Measurements from ENCODE around the gene HJV. TPM values are rescaled to one million over a fixed set of nuclear protein-coding genes. Genes with fewer than 3 reads are reported as not detected.
A peak's percentile ranks its signal among the peaks of the same experiment; 100 is the strongest.

HJV gene
- total RNA-seq, 4 donors from 2014 or later: not detected

- no peaks in the 10 kb centered on the region for H3K9me3 ChIP-seq
- TF ChIP-seq CTCF (IDR thresholded peaks at IDR 0.05) (no peak), EP300 (IDR thresholded peaks at IDR 0.05) (no peak), POLR2A (IDR thresholded peaks at IDR 0.05; ENCODE audit: low read depth) (no peak), POLR2AphosphoS5 (IDR thresholded peaks at IDR 0.05) (peak in 1 of 2 donors; percentile 63)
- peak overlapping the region; percentile 70 to 85 (median 80) for H3K4me3 ChIP-seq
Measured at GRCh38 chr1:145991735-145992412, 29.7 kb downstream of the HJV start.

GRCh38 chr1:145990249-145990855 is 31.2 kb downstream of the HJV start:
- Histone ChIP-seq H3K4me3 (peak overlapping the region in 2 of 4 donors; percentile 81 to 85), H3K9me3 (no peaks in the 10 kb centered on the region), H3K4me1 (peaks cover 29 to 65% (median 46%) of the 10 kb centered on the region in 4 donors), H3K27me3 (no peaks in the 10 kb centered on the region), H3K27ac (replicated peaks in 1 of 4) (peak overlapping the region; percentile 94 to 96 (median 96)), H3K36me3 (peaks cover 30 to 34% (median 32%) of the 10 kb centered on the region in 4 donors)
- 84% methylated on average over 7 of the region's 7 CpGs for WGBS
- TF ChIP-seq POLR2A (IDR thresholded peaks at IDR 0.05; ENCODE audit: low read depth): peak; percentile 10
- TF ChIP-seq POLR2AphosphoS5 (IDR thresholded peaks at IDR 0.05): peak in 1 of 2 donors; percentile 56
- TF ChIP-seq EP300 (IDR thresholded peaks at IDR 0.05): no peak
- peak in 1 of 3 experiments; percentile 4 for TF ChIP-seq CTCF (IDR thresholded peaks at IDR 0.05)
- intact Hi-C loops (cut with DNase I): no loop called here
- DNase-seq (ENCODE audit: extremely low spot score): no peak

More at GRCh38 chr1:145991735-145992412, 29.7 kb downstream of the HJV start:
- peaks cover 16 to 49% (median 31%) of the 10 kb centered on the region in 4 donors for H3K4me1 ChIP-seq
- no peak for DNase-seq (ENCODE audit: extremely low spot score)
- no peaks in the 10 kb centered on the region for H3K27me3 ChIP-seq
- H3K36me3 ChIP-seq: peaks cover 31 to 43% (median 36%) of the 10 kb centered on the region in 4 donors
- intact Hi-C loops (cut with DNase I): no loop called here
- 54% methylated on average over 10 of the region's 10 CpGs for WGBS
- peak overlapping the region; percentile 94 to 96 (median 96) for H3K27ac ChIP-seq (replicated peaks in 1 of 4)

GRCh38 chr1:145988773-145989172 is 32.8 kb downstream of the HJV start:
- H3K27ac ChIP-seq (replicated peaks in 1 of 4): peak overlapping the region; percentile 69 to 96 (median 92)
- H3K36me3 ChIP-seq: peaks cover 14 to 18% (median 16%) of the 10 kb centered on the region in 4 donors
- intact Hi-C loops (cut with DNase I): no loop called here
- TF ChIP-seq CTCF (IDR thresholded peaks at IDR 0.05) (no peak), POLR2A (IDR thresholded peaks at IDR 0.05; ENCODE audit: low read depth) (no peak), POLR2AphosphoS5 (IDR thresholded peaks at IDR 0.05) (peak in 1 of 2 donors; percentile 51), EP300 (IDR thresholded peaks at IDR 0.05) (no peak)
- peaks cover 45 to 80% (median 62%) of the 10 kb centered on the region in 4 donors for H3K4me1 ChIP-seq
- H3K27me3 ChIP-seq: no peaks in the 10 kb centered on the region
- no peak overlapping the region for H3K4me3 ChIP-seq
- 67% methylated on average over 5 of the region's 5 CpGs for WGBS
- DNase-seq (ENCODE audit: extremely low spot score): no peak
- H3K9me3 ChIP-seq: no peaks in the 10 kb centered on the region

GRCh38 chr1:145987926-145988325 is 33.6 kb downstream of the HJV start:
- 100% methylated on average over 1 of the region's 1 CpG for WGBS
- no peaks in the 10 kb centered on the region for H3K27me3 ChIP-seq
- no peak for DNase-seq (ENCODE audit: extremely low spot score)
- H3K9me3 ChIP-seq: no peaks in the 10 kb centered on the region
- H3K4me1 ChIP-seq: peaks cover 52 to 87% (median 70%) of the 10 kb centered on the region in 4 donors
- H3K4me3 ChIP-seq: no peak overlapping the region
- peak overlapping the region; percentile 89 to 96 (median 93) for H3K27ac ChIP-seq (replicated peaks in 1 of 4)
- intact Hi-C loops (cut with DNase I): no loop called here
- TF ChIP-seq EP300 (IDR thresholded peaks at IDR 0.05) (no peak), CTCF (IDR thresholded peaks at IDR 0.05) (no peak), POLR2AphosphoS5 (IDR thresholded peaks at IDR 0.05) (no peak), POLR2A (IDR thresholded peaks at IDR 0.05; ENCODE audit: low read depth) (no peak)
- peaks cover 6 to 10% (median 7%) of the 10 kb centered on the region in 4 donors for H3K36me3 ChIP-seq
